Adipocyte (in vitro differentiated cells): Measurements from ENCODE around the gene HECW1.
"Not testable (repeated sequence)": the region's sequence is repeated elsewhere in the genome, so short reads cannot be mapped to it uniquely, and the experiment has no call there.

ENCODE experiments used
- DNase-seq: peaks from one replicate; pipeline ENCODE4 v3.0.0-alpha.2; 2015; ENCODE audit warnings: low read depth
- H3K27me3 ChIP-seq: replicated peaks from 2 replicates; pipeline ENCODE4 v1.7.0; 2013; ENCODE audit warnings: mild to moderate bottlenecking, low read length, moderate library complexity; ENCODE audit not compliant: control insufficient read depth, insufficient read depth
- H3K36me3 ChIP-seq: 2 replicates; pipeline ENCODE4 v1.7.0; 2013; ENCODE audit warnings: low read length, mild to moderate bottlenecking, moderate library complexity; ENCODE audit not compliant: control insufficient read depth, insufficient read depth, severe bottlenecking
- H3K4me1 ChIP-seq: 2 replicates; pipeline ENCODE4 v1.7.0; 2013; ENCODE audit warnings: mild to moderate bottlenecking, low read length, moderate library complexity; ENCODE audit not compliant: control insufficient read depth, insufficient read depth
- H3K4me3 ChIP-seq: 2 replicates; pipeline ENCODE4 v1.7.0; 2013; ENCODE audit warnings: mild to moderate bottlenecking, low read length, moderate library complexity
- H3K9ac ChIP-seq: 2 replicates; pipeline ENCODE4 v1.7.0; 2013; ENCODE audit warnings: mild to moderate bottlenecking, low read length, moderate library complexity
- H3K9me3 ChIP-seq: 2 replicates; pipeline ENCODE4 v1.7.0; 2013; ENCODE audit warnings: mild to moderate bottlenecking, low read length, moderate library complexity; ENCODE audit not compliant: control insufficient read depth

Gene HECW1

DNA sequence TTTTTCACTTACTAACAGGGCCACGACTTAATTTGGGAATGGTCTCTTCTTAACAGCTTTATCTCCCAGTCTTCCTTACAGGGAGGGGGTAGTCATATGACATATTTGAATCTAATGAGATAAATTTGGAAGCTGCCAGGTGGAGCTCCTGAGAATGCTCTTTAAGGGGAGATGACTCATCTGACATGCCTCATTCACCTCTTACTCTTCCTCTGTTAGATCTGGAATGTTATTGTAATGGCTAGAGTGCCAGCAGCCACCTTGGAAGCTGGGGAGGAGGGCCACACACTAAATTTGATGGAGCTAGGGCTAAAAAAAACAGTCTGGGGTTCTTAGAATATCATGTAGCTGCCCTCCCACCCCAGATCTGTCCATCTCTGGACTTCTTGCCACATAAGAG, 22.7 kb downstream of the HECW1 start:
- Histone ChIP-seq H3K4me3 (no peak overlapping the region), H3K27me3 (no peaks in the 10 kb centered on the region), H3K36me3 (no peaks in the 10 kb centered on the region), H3K4me1 (peaks cover 25% of the 10 kb centered on the region), H3K9me3 (no peaks in the 10 kb centered on the region), H3K9ac (no peak overlapping the region)
- no peak for DNase-seq

DNA sequence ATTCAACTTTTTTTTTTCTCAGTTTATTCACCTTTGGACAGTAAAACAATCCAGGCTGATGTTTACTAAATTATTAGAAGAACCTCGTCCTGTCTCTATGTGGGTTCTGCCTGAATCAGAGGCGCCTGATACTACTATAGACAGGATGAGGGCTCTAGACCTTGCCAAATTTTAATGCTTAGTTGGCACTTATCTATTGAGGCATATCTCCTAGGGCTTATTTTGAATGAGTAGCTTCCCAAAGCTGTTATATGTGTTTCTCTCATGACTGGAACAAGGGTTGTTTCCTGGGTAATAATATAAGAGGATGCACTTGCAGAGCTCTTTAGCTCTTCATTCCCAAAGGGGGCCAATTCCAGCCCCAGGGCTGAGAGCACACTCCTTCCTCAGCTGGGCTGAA, 23.6 kb downstream of the HECW1 start:
- no peak for DNase-seq
- H3K4me1 ChIP-seq, result peaks cover 25% of the 10 kb centered on the region
- H3K9ac ChIP-seq, result no peak overlapping the region
- H3K27me3 ChIP-seq, result no peaks in the 10 kb centered on the region
- no peak overlapping the region for H3K4me3 ChIP-seq
- no peaks in the 10 kb centered on the region for H3K9me3 ChIP-seq
- no peaks in the 10 kb centered on the region for H3K36me3 ChIP-seq

DNA sequence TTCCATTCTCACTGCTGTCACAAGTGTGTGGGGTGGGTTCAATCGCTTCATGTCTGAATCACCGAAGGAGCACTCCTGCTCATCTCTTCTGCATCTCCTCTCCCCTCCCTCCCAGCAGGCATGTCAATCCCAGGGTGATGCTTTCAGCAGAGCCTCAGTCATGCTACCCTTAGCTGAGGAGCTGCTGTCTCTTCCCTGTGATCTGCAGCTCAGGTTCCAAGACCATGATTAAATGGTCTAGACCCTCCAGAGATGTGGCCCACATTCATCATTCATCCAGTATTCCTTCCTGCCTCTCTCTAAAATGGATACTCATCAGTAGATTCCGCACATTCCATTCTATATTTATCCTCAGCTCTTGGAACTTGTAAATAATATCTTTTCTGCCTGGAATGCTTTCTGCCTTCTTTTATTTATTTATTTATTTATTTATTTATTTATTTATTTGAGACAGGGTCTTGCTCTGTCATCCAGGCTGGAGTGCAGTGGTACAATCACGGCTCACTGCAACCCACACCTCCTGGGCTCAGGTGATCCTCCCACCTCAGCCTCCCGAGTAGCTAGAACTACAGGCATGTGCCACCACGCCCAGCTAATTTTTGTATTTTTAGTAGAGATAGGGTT, 24.8 kb downstream of the HECW1 start:
- H3K36me3 ChIP-seq, H3K4me3 ChIP-seq, H3K27me3 ChIP-seq, H3K9me3 ChIP-seq: not testable (repeated sequence)
- peak overlapping the region; percentile 15 for H3K9ac ChIP-seq
- H3K4me1 ChIP-seq, result peaks cover 25% of the 10 kb centered on the region
- DNase-seq, result peak; percentile 20

DNA sequence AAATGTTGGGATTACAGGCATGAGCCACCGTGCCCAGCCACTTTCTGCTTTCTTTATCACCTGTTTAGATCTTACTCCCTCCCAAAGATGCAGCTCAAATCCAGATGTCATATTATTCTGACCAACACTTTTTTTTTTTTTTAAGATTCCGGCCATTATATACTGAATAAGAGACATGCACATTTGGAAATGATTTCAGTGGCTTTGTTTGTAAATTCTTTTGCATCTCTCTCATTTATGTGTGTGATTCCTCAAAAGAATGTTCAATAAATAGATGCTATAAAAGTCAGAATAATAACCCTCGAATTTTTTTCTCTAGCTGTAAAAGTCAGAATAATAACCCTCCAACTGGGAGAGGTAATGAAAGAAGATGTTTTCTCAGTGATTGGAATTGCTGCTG, 25.4 kb downstream of the HECW1 start:
- Histone ChIP-seq H3K4me3 (no peak overlapping the region), H3K9me3 (no peaks in the 10 kb centered on the region), H3K27me3 (no peaks in the 10 kb centered on the region), H3K4me1 (peaks cover 25% of the 10 kb centered on the region), H3K9ac (peak overlapping the region; percentile 15), H3K36me3 (no peaks in the 10 kb centered on the region)
- DNase-seq, result peak; percentile 50

DNA sequence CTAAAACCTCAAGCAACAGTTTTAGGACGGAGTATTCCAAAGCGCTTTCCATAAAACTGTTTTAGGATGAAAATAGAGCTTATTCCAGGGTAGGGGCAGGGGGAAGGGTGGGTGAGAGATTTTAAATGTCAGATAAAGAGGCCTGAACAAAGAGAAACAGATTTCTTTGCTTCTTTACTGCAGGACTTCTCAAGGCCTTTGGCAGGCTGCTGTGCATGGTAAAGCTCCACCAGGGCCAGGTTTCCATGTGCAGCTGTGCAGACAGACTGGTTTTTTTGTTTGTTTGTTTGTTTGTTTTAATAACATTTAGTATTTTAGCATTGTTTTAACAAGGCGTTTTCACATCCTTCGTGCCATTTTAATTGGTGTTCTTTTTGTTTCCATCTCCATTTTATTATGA, 26.3 kb downstream of the HECW1 start:
- peaks cover 25% of the 10 kb centered on the region for H3K4me1 ChIP-seq
- peak overlapping the region; percentile 15 for H3K9ac ChIP-seq
- no peaks in the 10 kb centered on the region for H3K9me3 ChIP-seq
- no peaks in the 10 kb centered on the region for H3K27me3 ChIP-seq
- no peak overlapping the region for H3K4me3 ChIP-seq
- no peak for DNase-seq
- no peaks in the 10 kb centered on the region for H3K36me3 ChIP-seq

DNA sequence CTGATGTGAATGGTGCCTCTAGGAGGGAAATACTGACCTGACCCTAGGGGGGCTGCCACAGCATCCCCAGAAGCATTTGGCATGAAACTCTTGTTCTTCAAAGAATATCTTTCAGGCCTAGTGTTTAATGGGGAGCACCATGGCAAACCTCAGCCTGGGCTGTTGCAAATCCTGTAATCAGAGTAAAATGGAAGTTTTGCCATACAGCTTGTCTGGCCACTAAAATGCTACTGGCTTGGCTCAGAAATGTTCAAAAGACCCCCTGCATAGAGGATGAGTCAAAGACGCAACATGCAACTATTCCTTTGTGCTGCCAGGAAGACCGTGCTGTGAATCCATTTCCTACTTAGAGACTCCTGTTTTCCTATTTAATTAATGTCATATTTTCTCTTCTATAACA, 26.7 kb downstream of the HECW1 start:
- DNase-seq, result no peak
- H3K9ac ChIP-seq, result no peak overlapping the region
- no peak overlapping the region for H3K4me3 ChIP-seq

DNA sequence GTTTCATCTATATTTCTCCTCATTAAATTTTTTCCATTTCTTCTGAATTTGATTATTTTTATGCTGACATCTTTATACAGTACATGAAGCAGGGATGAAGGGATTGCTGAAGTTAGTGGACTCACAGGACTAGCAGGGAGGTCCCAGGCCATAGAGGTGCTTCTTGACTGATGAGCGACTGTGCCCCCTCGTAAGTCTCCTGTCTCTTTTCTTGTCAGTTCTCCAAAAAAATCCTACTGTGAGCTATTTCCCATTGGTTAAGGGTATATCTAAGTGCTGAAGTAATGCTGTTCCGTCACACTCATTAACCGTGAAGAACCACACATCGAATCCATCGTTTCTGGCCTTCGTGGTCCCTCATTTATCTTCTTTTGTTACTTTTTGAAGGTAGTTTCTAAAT, 27.7 kb downstream of the HECW1 start:
- Histone ChIP-seq H3K4me3 (no peak overlapping the region), H3K9ac (no peak overlapping the region), H3K36me3 (no peaks in the 10 kb centered on the region), H3K27me3 (no peaks in the 10 kb centered on the region), H3K4me1 (peaks cover 25% of the 10 kb centered on the region), H3K9me3 (no peaks in the 10 kb centered on the region)
- DNase-seq, result no peak

More for the DNA sequence above, 26.7 kb downstream of the HECW1 start:
- no peaks in the 10 kb centered on the region for H3K36me3 ChIP-seq
- H3K27me3 ChIP-seq, result no peaks in the 10 kb centered on the region
- H3K9me3 ChIP-seq, result no peaks in the 10 kb centered on the region
- H3K4me1 ChIP-seq, result peaks cover 25% of the 10 kb centered on the region

DNA sequence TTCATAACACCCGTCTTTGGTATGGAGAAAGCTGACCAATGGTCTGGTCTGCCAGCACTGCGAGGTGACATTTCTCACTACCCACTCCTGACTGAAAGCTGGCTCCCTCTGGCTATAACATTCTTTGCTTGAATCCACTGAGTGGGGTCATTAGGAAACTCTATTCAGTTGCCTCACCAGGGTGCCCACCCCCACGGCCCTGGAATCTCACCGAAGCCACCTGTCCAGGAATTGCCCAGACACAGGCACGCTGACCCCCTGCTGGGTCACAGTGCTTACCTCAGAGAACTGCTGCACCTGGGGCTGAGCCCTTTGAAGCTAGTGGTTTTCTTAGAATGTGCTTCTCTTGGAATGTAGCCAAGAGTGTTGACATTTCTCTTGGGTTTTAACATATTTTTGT, 28.6 kb downstream of the HECW1 start:
- DNase-seq, result no peak
- Histone ChIP-seq H3K4me1 (peaks cover 24% of the 10 kb centered on the region), H3K9me3 (no peaks in the 10 kb centered on the region), H3K36me3 (no peaks in the 10 kb centered on the region), H3K9ac (no peak overlapping the region), H3K27me3 (no peaks in the 10 kb centered on the region), H3K4me3 (no peak overlapping the region)

DNA sequence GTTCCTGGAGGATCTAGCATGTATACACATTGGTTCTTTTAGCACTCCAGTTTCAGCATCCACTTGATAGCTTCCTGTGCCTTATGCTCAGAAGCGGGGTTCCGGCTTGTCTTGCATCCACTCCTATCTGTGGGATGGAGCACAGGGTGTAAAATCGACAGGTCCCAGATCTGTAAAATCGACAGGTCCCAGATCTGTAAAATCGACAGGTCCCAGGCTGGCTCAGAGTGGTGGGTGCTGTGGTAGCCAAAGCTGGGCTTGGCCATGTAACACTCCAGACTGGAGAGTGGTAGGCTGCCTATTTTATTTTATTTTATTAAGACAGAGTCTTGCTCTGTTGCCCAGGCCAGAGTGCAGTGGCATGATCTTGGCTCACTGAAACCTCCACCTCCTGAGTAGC, 30.3 kb downstream of the HECW1 start:
- Histone ChIP-seq H3K4me3 (no peak overlapping the region), H3K36me3 (no peaks in the 10 kb centered on the region), H3K4me1 (peaks cover 10% of the 10 kb centered on the region), H3K9me3 (no peaks in the 10 kb centered on the region), H3K27me3 (no peaks in the 10 kb centered on the region), H3K9ac (no peak overlapping the region)
- DNase-seq, result no peak

DNA sequence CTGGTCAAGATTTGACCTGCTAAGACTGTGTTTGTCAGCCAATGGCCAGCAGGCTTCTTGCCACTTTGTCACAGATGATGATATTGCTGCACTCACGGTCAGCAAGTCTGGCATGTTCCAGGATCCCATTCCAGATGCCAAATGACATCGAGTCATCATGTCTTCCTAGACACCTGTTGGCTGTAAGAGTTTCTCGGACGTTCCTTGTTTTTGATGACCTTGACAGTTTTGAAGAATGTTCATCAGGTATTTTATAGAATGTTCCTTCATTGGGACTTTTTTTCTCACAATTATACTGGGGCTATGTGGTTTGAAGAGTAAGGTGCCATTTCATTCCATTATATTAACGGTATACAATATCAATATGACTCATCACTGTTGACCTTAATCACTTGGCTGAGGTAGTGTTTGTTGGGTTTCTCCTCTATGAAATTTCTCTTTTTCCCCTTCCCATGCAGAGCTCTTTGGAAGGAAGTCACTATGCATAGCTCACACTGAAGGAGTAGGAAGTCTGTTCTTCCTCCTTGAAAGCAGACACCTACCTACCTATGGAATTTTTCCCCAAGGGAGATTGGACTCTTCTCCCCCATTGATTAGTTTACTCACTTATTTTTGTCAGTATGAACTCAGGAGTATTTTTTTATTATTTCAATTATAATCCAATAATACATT, 31.6 kb downstream of the HECW1 start:
- Histone ChIP-seq H3K36me3 (no peaks in the 10 kb centered on the region), H3K4me1 (no peaks in the 10 kb centered on the region), H3K9me3 (no peaks in the 10 kb centered on the region), H3K4me3 (no peak overlapping the region), H3K27me3 (no peaks in the 10 kb centered on the region), H3K9ac (no peak overlapping the region)
- no peak for DNase-seq

DNA sequence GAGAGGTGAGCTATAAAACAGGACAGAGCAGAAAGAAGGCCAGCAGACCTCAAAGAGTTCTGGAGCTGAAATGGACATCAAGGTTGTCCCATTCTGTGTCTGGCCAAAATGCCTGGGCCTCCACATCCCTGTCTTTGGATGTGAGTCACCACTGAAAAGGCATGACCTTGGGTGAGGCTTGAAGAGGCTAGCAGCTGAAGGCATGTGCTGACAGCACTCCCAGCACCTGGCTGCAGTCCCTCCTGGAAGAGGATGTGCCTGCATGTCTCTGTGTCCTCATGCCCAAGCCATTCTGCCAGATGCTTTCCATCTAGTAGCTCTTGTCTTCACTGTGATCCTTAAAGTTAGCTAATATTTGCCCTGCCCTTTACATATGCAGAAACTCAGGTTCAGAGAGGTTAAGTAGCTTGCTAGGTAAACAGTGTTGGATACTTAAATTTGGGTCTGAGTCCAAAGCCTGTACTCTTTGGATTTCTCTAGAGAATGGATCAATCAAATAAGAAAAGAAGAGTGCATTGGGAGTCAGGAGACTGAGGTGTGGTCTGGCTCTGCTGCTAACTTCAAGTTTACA, 35.8 kb downstream of the HECW1 start:
- no peaks in the 10 kb centered on the region for H3K9me3 ChIP-seq
- H3K36me3 ChIP-seq, result no peaks in the 10 kb centered on the region
- no peaks in the 10 kb centered on the region for H3K4me1 ChIP-seq
- H3K27me3 ChIP-seq, result no peaks in the 10 kb centered on the region
- H3K9ac ChIP-seq, result no peak overlapping the region
- DNase-seq, result no peak
- H3K4me3 ChIP-seq, result no peak overlapping the region
